Brain microvascular endothelial cell (primary cell): ENCODE data around the gene ADGRE2.
"Not testable (repeated sequence)": the region's sequence is repeated elsewhere in the genome, so short reads cannot be mapped to it uniquely, and the experiment has no call there.

Experiments
- DNase-seq: peaks from one replicate; pipeline ENCODE4 v3.0.0-alpha.2; 2020
- H3K27ac ChIP-seq: fragments of 250-450 bp; sonication (Bioruptor Pico); 2 replicates; pipeline ENCODE4 v1.5.1; 2020; ENCODE audit warnings: mild to moderate bottlenecking, moderate library complexity
- H3K27me3 ChIP-seq: fragments of 250-450 bp; sonication (Bioruptor Pico); replicated peaks from 2 replicates; pipeline ENCODE4 v1.5.1; 2020; ENCODE audit warnings: mild to moderate bottlenecking
- H3K36me3 ChIP-seq: fragments of 250-450 bp; sonication (Bioruptor Pico); replicated peaks from 2 replicates; pipeline ENCODE4 v1.5.1; 2020; ENCODE audit warnings: mild to moderate bottlenecking
- H3K4me3 ChIP-seq: 2 replicates; pipeline ENCODE4 v1.5.1; 2011; ENCODE audit warnings: low read depth, mild to moderate bottlenecking, control low read depth, low read length, moderate library complexity
- in situ Hi-C: cut with HindIII; loops from 2 replicates; pipeline ENCODE4 v1.10.0; 2017; ENCODE audit warnings: low sequenced_read_pairs, low pct_ligation_motif_present
- TF ChIP-seq, protein P1 (sequence below): IDR thresholded peaks from 2 replicates; pipeline ENCODE4 v1.5.1; 2011; ENCODE audit warnings: low read depth, mild to moderate bottlenecking, moderate library complexity, low read length, control low read depth, inconsistent platforms; ENCODE audit errors: missing control alignments

Gene ADGRE2

GRCh38 chr19:14778110-14778845 lies at the start of gene ADGRE2:
TSS of gene ADGRE2 (minus strand) at chr19:14778560. CDS start at chr19:14776756, 1,804 bp downstream.
- H3K27me3 ChIP-seq, H3K4me3 ChIP-seq, H3K27ac ChIP-seq, DNase-seq, in situ Hi-C loops, H3K36me3 ChIP-seq: not testable (repeated sequence)

GRCh38 chr19:14826006-14826405 lies 47.6 kb upstream of the ADGRE2 start:
- no peaks in the 10 kb centered on the region for H3K27me3 ChIP-seq
- no peak overlapping the region for H3K4me3 ChIP-seq
- H3K27ac ChIP-seq, result no peak overlapping the region
- in situ Hi-C loops, result no loop called here
- H3K36me3 ChIP-seq, result no peaks in the 10 kb centered on the region
- no peak for DNase-seq
- TF ChIP-seq, protein P1, sequence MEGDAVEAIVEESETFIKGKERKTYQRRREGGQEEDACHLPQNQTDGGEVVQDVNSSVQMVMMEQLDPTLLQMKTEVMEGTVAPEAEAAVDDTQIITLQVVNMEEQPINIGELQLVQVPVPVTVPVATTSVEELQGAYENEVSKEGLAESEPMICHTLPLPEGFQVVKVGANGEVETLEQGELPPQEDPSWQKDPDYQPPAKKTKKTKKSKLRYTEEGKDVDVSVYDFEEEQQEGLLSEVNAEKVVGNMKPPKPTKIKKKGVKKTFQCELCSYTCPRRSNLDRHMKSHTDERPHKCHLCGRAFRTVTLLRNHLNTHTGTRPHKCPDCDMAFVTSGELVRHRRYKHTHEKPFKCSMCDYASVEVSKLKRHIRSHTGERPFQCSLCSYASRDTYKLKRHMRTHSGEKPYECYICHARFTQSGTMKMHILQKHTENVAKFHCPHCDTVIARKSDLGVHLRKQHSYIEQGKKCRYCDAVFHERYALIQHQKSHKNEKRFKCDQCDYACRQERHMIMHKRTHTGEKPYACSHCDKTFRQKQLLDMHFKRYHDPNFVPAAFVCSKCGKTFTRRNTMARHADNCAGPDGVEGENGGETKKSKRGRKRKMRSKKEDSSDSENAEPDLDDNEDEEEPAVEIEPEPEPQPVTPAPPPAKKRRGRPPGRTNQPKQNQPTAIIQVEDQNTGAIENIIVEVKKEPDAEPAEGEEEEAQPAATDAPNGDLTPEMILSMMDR, result no peak

GRCh38 chr19:14821937-14822336 lies 43.6 kb upstream of the ADGRE2 start:
- H3K36me3 ChIP-seq, result no peaks in the 10 kb centered on the region
- H3K27me3 ChIP-seq, result no peaks in the 10 kb centered on the region
- in situ Hi-C loops, result no loop called here
- H3K27ac ChIP-seq, result no peak overlapping the region
- no peak for DNase-seq
- TF ChIP-seq, protein P1, result no peak
- no peak overlapping the region for H3K4me3 ChIP-seq

DNA sequence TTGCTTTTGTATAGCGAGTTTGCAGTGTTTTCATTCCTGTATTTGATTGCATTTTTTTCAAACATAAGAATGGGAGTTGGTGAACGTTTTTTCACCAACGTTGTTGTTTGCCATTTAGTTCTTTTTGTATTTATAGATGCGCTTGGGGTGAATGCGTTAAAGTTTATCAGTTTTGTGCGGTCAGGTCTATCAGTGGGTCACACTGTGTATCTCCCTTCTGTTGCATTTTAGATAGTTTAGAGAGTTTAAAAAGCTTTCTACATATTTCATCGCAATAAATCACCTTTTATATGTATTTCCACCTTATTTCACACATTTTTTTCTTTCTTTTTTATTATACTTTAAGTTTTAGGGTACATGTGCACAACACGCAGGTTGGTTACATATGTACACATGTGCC lies 40.2 kb upstream of the ADGRE2 start:
- no peak overlapping the region for H3K4me3 ChIP-seq
- TF ChIP-seq, protein P1, result no peak
- in situ Hi-C loops, result no loop called here
- H3K27ac ChIP-seq, result no peak overlapping the region
- no peaks in the 10 kb centered on the region for H3K27me3 ChIP-seq
- no peaks in the 10 kb centered on the region for H3K36me3 ChIP-seq
- no peak for DNase-seq

DNA sequence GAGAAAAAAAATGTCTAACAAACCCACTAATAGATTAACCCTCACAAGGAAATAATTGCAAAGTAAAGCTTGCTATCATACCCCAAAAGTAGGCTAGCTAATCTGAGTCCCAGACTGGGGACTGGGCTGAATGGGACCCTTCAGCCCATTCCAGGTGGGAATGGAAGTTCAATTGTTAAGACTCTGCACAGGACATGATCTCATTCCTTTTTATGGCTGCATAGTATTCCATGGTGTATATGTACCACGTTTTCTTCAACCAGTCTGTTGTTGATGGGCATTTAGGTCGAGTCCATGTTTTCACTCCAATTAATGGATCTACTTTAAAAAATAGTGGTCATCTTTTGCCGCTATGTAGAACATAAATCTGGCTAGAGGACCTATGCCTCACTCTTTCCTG lies 38.7 kb upstream of the ADGRE2 start:
- in situ Hi-C loops, result no loop called here
- Histone ChIP-seq H3K27me3 (no peaks in the 10 kb centered on the region), H3K4me3 (no peak overlapping the region), H3K27ac (no peak overlapping the region), H3K36me3 (no peaks in the 10 kb centered on the region)
- DNase-seq, result no peak
- TF ChIP-seq, protein P1, result no peak

GRCh38 chr19:14814982-14815652 lies 36.8 kb upstream of the ADGRE2 start:
- Histone ChIP-seq H3K36me3 (no peaks in the 10 kb centered on the region), H3K27ac (no peak overlapping the region), H3K27me3 (no peaks in the 10 kb centered on the region), H3K4me3 (no peak overlapping the region)
- in situ Hi-C loops, result no loop called here
- TF ChIP-seq, protein P1, result no peak
- no peak for DNase-seq
